ENCODE measurements around the gene DPH1.
"Not testable (repeated sequence)": the region's sequence is repeated elsewhere in the genome, so short reads cannot be mapped to it uniquely, and the experiment has no call there.

DPH1 gene

GRCh38 chr17:2029911-2030778 lies at the start of gene DPH1:
DPH1 (plus strand) TSS chr17:2030153; CDS start chr17:2030170, 17 bp downstream.
- DNase-seq (ENCODE audit: low read depth, low spot score) = no peak

- no peak for DNase-seq (ENCODE audit: low read depth, low spot score)
Measured at GRCh38 chr17:1980665-1981250, 49.2 kb upstream of the DPH1 start.

GRCh38 chr17:1982793-1983366 lies 47.1 kb upstream of the DPH1 start:
- DNase-seq (ENCODE audit: low read depth, low spot score) = not testable (repeated sequence)

DNA sequence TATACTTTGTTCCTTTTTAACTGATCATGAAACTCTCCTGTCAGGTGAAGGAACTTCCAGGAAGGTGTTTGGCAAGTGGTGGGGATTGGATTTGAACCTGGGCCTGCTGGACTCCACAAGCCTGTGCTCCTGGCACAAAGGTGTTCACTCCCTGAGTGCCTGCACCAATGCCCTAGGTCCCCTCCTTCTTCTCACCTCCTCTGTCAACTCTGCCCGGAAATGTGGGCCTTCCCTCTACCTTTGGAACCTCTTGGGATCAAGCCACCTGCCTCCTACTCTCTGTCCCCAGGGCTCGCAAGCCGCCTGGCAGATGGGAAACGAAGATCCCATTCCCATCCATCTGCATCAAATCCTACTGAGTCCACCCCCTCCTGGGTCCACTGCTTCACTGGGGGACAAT lies 44.9 kb upstream of the DPH1 start:
- no peak for DNase-seq (ENCODE audit: low read depth, low spot score)

- no peak for DNase-seq (ENCODE audit: low read depth, low spot score)
Measured at GRCh38 chr17:1985686-1986085, 44.3 kb upstream of the DPH1 start.

GRCh38 chr17:1986783-1987451 lies 43.0 kb upstream of the DPH1 start:
- DNase-seq (ENCODE audit: low read depth, low spot score) = no peak

- DNase-seq (ENCODE audit: low read depth, low spot score) = no peak
Measured at GRCh38 chr17:1989135-1989534, 40.8 kb upstream of the DPH1 start.

- no peak for DNase-seq (ENCODE audit: low read depth, low spot score)
Measured at GRCh38 chr17:1992541-1992940, 37.4 kb upstream of the DPH1 start.

- no peak for DNase-seq (ENCODE audit: low read depth, low spot score)
Measured at GRCh38 chr17:1994707-1995106, 35.2 kb upstream of the DPH1 start.

GRCh38 chr17:1995321-1995892 lies 34.5 kb upstream of the DPH1 start:
- DNase-seq (ENCODE audit: low read depth, low spot score) = no peak

DNA sequence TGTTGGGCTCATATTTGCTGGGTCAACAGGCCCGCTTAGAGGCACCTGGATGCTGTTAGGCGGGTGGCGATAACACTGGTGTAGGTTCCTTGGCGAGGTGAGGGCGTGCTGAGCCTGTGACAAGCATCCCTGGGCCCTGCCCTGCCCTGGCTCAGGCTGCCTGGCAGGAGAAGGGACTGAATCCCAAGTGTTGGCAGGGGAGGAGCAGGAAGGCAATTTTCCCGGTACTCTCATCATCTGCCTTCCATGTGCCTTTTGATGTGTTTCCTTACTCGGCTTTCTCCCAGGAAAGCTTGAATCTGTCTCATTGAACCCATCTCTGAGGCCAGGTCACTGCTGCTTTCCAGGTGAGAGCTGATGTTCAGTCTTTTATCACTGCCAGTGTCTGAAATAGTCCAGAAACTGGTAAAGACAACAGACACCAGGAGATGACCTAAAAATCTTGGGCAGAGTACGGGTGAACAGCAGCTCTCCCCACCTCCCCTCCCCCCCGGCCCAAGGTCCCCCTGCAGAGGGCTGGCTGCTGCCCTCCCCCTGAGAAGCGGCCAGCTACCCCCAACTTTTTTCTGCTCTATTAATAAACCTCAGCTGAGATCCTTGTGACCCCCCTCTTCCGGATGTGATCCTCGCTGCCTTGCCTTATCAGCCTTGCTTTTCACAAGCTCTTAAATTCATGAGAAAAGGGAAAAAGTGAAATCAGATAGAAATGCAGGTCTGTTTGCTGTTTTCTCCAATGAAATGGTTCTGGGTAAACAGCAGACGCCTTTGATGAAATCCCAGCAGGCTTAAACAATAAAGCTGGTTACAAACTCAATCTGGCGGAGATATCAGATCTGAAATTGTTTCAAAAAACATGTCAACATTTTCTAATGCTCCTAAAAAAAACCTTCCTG lies 33.8 kb upstream of the DPH1 start:
- DNase-seq (ENCODE audit: low read depth, low spot score) = no peak

DNA sequence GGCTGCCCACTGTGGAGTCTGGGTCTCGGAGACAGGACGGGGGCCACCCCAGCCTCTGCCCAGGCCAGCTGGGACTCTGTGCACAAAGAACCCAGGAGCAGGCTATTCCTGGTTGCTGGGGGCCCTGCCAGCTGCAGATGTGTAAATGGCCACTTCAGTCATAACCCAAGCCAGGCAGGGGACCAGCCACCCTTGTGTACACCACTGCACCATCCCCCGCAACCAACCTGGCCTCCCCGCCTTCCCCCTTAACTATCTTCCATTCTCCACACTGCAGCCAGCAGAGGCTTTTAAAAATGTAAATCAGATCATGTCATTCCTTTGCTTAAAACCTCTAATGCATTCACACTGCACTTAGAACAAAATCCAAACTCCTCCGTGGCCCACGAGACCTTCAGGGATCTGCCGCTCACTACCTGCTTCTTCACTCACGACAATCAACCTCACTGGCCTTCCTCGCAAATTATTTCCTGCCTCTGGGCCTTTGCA lies 33.1 kb upstream of the DPH1 start:
- no peak for DNase-seq (ENCODE audit: low read depth, low spot score)

DNA sequence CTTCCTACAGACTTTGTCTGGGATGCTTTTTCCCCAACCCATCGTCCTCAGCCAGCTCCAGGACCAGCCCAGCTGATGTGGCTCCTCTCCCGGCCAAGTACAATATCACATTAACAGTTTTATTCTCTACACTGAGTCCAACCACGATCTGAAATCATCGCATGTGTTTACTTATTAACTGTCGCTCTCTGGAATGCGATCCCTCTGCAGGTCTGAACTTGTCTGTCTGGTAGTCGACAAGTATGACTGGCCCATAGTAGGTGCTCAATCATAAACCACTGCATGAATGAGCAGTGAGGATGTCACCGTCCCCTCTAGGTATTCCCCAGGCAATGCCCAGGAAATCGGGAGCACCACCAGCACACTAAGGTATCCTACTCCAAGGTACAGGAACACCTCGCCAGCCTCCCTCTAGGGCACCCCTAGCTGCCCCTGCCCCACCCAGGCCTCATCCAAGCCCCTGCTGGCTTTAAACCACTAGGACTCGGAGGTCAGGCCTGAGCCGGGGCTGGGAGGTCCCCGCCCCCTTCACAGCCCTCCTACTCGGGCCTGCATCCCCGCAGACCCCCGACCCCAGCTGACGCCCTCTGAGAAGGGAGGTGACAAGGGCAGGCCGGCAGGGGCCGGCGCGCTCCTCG lies 32.5 kb upstream of the DPH1 start:
- no peak for DNase-seq (ENCODE audit: low read depth, low spot score)

DNA sequence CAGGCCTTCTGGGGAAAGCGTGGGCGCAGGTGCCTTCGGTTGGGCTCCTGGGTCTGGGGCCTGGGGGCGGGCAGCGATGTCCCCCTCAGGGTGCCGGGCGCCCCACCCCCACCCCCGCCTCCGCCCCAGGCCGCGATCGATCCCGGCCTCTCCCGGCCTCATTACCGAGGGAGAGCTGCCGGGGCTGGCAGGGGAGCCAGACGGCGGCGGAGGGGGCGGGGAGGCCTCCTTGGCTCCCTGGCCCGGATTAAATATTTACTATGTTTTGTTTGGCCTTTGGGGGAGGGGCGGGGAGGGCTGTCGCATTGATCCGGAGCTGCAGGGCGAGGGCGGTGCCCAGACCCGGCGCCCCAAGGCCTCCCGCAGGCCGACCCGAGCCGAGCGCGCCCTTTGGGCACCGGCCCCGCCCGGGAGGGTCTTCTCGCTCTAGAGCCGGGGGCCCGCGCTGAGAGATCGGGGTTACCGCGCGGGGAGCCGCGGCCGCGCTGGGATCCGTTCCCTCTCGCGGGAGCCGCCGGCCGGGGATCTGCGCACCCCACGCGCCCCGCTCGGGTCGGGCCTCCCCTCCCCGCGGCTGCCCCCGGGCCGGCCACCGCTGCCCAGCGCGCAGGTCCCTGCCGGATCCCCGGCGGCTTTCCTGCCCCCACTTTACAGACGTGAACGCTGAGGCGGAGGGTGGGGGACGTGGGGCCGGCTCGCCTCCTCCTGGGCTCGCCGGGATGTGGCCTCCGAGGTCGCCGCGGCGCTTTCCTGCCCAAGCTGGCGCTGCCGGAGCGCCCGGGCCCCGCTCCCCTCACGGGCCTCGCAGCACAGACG lies 31.8 kb upstream of the DPH1 start:
- DNase-seq (ENCODE audit: low read depth, low spot score) = no peak

DNA sequence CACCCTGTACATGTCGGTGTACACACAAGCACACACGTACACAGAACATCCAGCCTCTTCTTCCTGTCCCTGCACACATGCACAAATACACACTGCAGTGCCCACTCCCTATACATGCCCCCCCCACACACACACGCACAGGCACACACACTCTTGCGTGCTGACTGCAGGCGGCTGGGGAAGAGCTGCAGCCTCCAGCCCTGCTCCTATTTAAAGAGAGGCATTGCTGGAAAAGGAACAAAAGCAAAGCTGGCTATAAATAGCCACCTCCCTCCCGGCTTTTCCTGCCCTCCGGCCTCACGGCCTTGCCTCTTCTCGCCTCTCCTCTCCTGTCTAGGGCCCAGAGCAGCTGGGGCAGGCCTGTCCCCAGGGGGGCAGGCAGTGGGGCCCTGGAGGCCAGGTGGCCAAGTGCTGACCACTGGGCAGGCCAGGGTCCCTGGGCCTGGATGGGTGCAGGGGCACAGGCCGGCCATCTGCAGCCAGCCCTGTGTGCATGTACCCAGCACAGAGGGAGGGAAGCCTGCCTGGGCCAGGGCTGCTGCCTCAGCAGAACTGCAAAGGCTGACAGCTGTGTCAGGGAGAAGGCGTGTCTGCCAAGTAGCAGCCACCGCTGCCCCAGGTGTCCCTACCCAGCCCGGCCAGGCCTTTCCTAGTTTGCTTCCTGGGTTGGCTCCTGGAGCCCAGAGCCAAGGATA lies 30.2 kb upstream of the DPH1 start:
- DNase-seq (ENCODE audit: low read depth, low spot score) = peak; percentile 64

DNA sequence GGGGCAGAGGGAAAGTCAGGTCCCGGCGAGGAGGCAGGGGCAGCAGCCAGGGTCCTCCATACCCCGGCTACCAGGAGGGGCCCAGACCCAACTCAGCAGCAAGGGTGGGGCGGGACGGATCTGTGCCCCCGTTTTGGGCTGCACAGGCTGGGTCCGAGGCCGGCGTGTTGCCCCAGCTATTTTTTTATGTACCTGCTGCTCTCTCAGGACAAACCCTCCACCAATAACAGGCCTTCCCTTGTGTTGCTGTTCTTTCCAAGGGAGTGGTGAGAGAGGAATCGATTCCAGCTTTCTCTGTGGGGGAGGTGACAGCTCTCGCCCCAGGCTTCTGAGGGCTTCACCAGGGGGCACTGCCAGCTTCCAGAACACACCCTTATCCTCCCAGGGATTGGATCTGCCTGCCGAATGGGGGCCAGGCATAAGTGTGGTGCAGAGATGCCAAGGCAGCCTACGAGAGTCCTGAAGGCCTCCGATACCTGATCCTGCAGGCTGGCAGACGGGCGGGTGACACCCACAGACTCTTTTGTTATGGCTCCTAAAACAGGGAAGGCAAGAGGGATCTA lies 27.1 kb upstream of the DPH1 start:
- DNase-seq (ENCODE audit: low read depth, low spot score) = no peak

DNA sequence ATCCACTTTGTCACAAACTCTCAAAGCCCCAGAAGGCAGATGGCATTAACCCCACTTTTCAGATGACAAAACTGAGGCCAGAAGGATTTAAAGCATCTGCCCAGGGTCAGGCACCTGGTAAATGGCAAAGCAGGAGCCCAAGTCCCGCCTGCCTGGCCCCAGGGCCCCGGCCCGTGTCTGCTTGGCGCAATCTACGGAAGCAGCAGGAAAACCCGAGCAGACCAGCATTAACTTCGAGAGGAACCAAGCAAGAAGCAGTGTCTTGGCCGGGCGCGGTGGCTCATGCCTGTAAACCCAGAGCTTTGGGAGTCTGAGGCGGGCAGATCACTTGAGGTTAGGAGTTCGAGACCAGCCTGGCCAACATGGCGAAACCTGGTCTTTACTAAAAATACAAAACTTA lies 26.4 kb upstream of the DPH1 start:
- DNase-seq (ENCODE audit: low read depth, low spot score) = no peak

DNA sequence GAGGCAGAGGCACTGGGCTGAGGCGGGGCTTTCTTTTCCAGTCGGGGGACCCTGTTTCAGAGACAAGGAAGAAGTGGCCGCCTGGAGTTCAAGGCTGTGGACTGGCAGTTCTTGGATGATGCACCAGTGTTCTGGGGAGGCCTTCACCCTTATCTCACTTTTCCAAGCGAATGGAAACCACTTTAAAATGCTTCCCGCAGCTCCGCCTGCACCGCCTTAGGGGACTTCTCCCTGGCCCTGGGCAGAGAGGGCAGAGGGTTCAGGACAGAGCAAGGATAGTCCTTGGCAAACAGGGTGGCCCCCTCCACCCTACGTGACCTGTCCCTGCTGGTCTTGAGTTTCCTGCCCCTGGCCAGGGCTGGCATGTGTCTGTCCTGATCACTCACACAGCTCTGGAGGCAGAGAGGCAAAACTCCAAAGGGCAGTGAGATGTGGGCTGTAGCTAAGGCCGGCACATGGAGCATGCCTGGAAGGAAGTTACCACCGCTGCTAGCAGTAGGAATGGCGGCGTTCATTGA lies 25.5 kb upstream of the DPH1 start:
- DNase-seq (ENCODE audit: low read depth, low spot score) = no peak

Measured in brain pericyte (primary cell).